ENCODE measurements around the gene C1QTNF1.

Gene C1QTNF1

GRCh38 chr17:79042421-79043190, 18.6 kb downstream of the C1QTNF1 start:
- DNase-seq: peak; percentile 48 to 56

GRCh38 chr17:79043191-79043930, 19.4 kb downstream of the C1QTNF1 start:
- no peak for DNase-seq

- no peak for DNase-seq
These were observed 20.0 kb downstream of the C1QTNF1 start for GRCh38 chr17:79043931-79044320.

- no peak for DNase-seq
These were observed 20.5 kb downstream of the C1QTNF1 start for GRCh38 chr17:79044462-79044861.

GRCh38 chr17:79045001-79045729, 21.2 kb downstream of the C1QTNF1 start:
- no peak for DNase-seq

- DNase-seq: peak; percentile 60 to 69
These were observed 21.9 kb downstream of the C1QTNF1 start for GRCh38 chr17:79045842-79046196.

- DNase-seq: no peak
These were observed 22.4 kb downstream of the C1QTNF1 start for GRCh38 chr17:79046197-79046915.

- DNase-seq: no peak
These were observed 22.9 kb downstream of the C1QTNF1 start for GRCh38 chr17:79046916-79047280.

- DNase-seq: no peak
These were observed 23.4 kb downstream of the C1QTNF1 start for GRCh38 chr17:79047291-79047920.

- DNase-seq: no peak
These were observed 24.2 kb downstream of the C1QTNF1 start for GRCh38 chr17:79047923-79048825.

- no peak for DNase-seq
These were observed 25.1 kb downstream of the C1QTNF1 start for GRCh38 chr17:79048826-79049755.

- DNase-seq: no peak
These were observed 25.9 kb downstream of the C1QTNF1 start for GRCh38 chr17:79049821-79050220.

GRCh38 chr17:79050551-79050950, 26.6 kb downstream of the C1QTNF1 start:
- no peak for DNase-seq

GRCh38 chr17:79051306-79051705, 27.3 kb downstream of the C1QTNF1 start:
- DNase-seq: no peak

- no peak for DNase-seq
These were observed 28.2 kb downstream of the C1QTNF1 start for GRCh38 chr17:79052131-79052530.

GRCh38 chr17:79053251-79053925, 29.4 kb downstream of the C1QTNF1 start:
- no peak for DNase-seq

- no peak for DNase-seq
These were observed 30.4 kb downstream of the C1QTNF1 start for GRCh38 chr17:79054200-79054960.

- no peak for DNase-seq
These were observed 31.2 kb downstream of the C1QTNF1 start for GRCh38 chr17:79055197-79055596.
